GM12874 (cell line): ENCODE results near the gene INTS1.

ENCODE experiments used
- TF ChIP-seq, protein P1 (sequence below): IDR thresholded peaks from 2 replicates; pipeline ENCODE4 v1.5.1; 2011; ENCODE audit warnings: low read depth, mild to moderate bottlenecking, control low read depth, low read length, moderate library complexity; ENCODE audit not compliant: insufficient read depth

The INTS1 gene

DNA sequence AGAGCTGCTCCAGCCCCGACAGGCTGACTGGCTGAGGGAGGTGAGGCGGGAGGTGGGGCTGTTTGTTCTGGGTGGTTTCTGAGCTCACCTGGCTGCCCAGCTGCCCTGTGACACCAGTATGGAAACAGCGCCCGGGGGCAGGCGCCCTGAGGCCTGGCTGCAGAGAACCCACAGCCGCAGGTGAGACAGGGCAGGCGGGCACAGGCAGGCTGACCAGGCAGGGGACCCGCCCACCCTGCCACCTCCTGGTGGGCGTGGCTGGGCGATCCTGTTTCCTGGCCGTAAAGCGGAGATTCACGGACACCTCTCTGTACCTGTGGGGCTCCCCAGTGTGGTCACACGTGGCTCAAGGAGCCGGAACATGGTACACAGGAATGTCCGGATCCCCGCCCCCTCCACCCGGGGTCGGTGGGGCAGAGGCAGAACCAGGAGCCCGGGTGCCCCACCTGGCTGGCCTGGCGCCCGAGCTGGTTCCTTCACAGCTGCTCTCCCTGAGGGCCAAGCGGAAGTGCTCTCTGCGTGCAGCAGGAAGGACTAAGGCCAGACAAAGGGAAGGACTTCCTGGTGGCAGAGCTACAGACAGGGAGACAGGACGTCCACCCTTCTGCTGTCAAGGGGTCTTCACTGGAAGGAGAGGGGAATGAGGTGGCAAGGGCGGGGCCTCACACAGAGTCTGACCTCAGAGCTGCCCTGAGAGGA lies 48.8 kb downstream of the INTS1 start:
- TF ChIP-seq, protein P1, sequence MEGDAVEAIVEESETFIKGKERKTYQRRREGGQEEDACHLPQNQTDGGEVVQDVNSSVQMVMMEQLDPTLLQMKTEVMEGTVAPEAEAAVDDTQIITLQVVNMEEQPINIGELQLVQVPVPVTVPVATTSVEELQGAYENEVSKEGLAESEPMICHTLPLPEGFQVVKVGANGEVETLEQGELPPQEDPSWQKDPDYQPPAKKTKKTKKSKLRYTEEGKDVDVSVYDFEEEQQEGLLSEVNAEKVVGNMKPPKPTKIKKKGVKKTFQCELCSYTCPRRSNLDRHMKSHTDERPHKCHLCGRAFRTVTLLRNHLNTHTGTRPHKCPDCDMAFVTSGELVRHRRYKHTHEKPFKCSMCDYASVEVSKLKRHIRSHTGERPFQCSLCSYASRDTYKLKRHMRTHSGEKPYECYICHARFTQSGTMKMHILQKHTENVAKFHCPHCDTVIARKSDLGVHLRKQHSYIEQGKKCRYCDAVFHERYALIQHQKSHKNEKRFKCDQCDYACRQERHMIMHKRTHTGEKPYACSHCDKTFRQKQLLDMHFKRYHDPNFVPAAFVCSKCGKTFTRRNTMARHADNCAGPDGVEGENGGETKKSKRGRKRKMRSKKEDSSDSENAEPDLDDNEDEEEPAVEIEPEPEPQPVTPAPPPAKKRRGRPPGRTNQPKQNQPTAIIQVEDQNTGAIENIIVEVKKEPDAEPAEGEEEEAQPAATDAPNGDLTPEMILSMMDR: no peak

DNA sequence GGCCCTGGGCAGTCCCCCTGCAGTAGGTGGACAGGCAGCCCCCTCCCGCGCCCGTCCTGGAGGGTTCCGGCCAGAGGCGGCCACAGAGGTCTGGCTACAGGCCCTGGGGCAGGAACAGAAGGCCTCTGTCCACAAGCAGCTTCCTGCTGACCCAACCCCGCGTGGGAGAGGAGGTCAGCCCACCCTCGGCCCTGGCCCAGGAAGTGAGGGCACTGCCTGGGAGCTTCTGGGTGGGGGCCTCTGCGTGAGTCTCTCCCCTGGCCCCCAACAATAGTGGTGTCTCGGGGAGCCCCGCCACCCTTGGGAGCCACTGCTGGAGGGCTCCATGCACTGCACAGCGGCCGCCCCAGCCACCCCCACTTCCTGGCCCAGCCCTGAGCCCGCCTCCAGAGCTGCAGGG lies 49.6 kb downstream of the INTS1 start:
- TF ChIP-seq, protein P1: no peak

DNA sequence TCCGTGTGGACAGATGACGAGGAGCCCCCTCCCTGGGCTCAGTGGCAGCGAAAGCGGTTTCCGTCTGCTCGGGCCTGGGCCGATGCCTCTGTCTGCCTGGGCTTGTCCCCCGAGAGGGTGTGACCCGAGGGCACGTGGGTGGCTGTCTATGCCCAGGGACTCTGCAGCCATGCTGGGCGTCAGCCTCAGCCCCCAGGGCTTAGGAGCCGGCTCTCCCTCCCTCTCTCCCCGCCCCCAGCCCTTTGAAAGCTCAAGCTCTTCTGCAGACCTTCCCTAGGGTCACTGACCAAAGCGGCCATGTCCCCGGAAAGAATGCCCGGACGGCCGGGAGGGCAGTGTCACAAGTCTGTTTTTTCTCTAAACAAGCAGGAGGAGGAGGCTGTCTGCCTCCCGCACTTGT lies 52.0 kb downstream of the INTS1 start:
- TF ChIP-seq, protein P1: no peak

DNA sequence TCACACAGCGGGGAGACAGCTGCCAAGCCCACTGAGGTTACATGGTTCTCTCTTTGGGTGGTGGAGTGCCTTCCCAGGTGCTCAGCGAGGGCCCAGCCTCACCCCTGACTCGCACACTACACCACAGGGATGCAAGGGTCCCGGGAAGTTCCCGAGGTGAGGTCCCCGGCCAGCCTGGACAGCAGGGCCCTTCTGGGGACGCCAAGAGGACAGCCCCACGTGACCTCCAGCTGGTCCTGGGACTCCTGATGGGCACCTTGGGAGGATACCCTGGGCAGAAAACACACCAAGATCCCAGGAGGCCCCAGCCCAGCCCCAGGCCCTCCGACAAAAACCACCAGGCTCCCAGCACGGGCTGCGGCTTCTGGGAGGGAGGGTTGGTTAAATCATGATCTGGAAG lies 53.2 kb downstream of the INTS1 start:
- TF ChIP-seq, protein P1: no peak

DNA sequence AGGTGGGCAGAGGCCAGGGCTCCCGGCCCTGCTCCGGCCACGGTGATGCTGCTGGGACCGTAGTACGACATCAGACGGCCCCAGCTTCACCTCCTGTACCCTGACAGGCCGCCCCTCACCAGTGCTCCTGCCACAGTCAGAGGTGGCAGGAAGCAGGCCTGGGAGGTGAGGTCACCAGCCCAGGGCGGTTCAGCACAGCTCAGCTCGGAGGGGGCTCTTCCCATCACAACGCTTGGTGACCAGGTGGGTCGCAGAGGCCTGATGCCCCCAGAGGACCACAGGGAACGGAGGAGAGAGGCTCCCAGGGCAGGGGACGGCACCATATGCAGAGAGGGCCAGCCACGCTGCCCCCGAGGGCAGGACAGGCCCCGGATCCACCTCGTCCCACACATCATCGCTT lies 53.8 kb downstream of the INTS1 start:
- TF ChIP-seq, protein P1: no peak

DNA sequence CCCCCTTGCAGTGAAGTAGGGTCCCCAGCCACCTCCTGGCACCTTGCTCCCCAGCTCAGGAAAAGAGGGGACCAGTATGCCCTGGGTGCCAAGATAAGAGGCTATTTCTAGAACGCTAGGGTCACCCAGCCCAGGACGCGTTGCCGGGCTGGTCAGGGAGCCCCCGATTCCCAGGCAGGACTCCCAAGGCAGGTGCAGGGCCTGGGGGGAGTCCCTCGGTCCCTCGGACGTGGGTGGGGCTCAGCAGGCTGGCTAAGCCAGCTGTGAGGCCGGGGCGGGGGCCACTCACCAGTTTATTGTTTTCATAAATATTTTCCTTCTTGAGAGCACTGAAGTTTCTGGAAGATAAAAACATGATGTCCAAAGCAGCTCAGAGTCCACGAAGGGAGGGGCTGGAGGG lies 54.2 kb downstream of the INTS1 start:
- TF ChIP-seq, protein P1: no peak

DNA sequence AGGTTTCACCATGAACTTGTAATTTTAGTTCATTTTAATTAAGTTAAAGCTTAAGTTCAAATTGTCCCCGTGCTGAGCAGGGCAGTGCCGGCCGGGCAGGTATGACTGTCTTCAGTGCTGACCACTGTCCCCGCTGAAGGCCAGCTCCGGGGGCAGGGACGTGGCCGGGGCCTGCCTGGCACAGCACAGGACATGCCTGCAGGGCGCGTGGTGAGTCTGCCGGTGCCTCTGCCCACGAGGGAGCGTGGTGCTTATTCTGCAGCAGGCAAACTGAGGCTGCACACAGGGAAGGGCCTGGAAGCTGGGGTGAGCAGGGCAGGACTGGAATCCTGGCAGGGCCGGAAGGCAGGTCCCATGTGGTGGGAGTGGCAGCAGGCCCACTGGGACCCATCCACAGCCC lies 54.7 kb downstream of the INTS1 start:
- TF ChIP-seq, protein P1: no peak
